HEK293 (cell line): Measurements from ENCODE around the gene TBC1D22A.
A peak's percentile ranks its signal among the peaks of the same experiment; 100 is the strongest.

Experiments
- CTCF ChIA-PET: fragments of 350-600 bp; formaldehyde crosslinking; extraction: SDS; loops from one replicate; lab custom pipeline; 2021; ENCODE audit warnings: antibody characterized with exemption; lab: Yijun Ruan, JAX
- POLR2A ChIA-PET: fragments of 300-600 bp; formaldehyde crosslinking; extraction: SDS; loops from one replicate; lab custom pipeline; 2020; ENCODE audit warnings: antibody characterized with exemption, inconsistent platforms; lab: Yijun Ruan, JAX
- H3K27ac ChIP-seq: fragments of 200-500 bp; sonication (Bioruptor generic); 2 replicates; pipeline ENCODE4 v1.5.1; 2014; ENCODE audit warnings: low read depth, low read length, control low read depth, inconsistent platforms; ENCODE audit errors: extremely low read depth
- H3K36me3 ChIP-seq, 2 experiments: fragments of 200-500 bp in 1 of 2; sonication (Bioruptor generic) in 1 of 2; 1 replicate in 1 of 2; 2 replicates in 1 of 2; pipeline ENCODE4 v1.5.1; 2014 to 2017; ENCODE audit warnings: inconsistent platforms in 2 of 2, low read length in 2 of 2; ENCODE audit not compliant: control insufficient read depth in 2 of 2, insufficient read depth in 1 of 2
- H3K4me1 ChIP-seq: fragments of 200-500 bp; sonication (Bioruptor generic); 2 replicates; pipeline ENCODE4 v1.5.1; 2014; ENCODE audit warnings: mild to moderate bottlenecking, low read length, inconsistent platforms; ENCODE audit not compliant: control insufficient read depth, insufficient read depth
- H3K4me3 ChIP-seq: 2 replicates; pipeline ENCODE4 v1.5.1; 2011; ENCODE audit warnings: low read depth, mild to moderate bottlenecking, control low read depth, low read length, moderate library complexity
- H3K9me3 ChIP-seq: fragments of 200-500 bp; sonication (Bioruptor generic); 2 replicates; pipeline ENCODE4 v1.5.1; 2014; ENCODE audit warnings: low read depth, low read length, inconsistent platforms; ENCODE audit not compliant: control insufficient read depth, insufficient read depth
- GFI1B ChIP-seq: fragments of 450-650 bp; formaldehyde crosslinking; IDR thresholded peaks from 2 replicates; pipeline ENCODE4 v1.5.1; 2016; ENCODE audit warnings: missing biosample characterization, missing genetic modification characterization
- GLI4 ChIP-seq: fragments of 450-650 bp; formaldehyde crosslinking; IDR thresholded peaks from 2 replicates; pipeline ENCODE4 v1.5.1; 2016; ENCODE audit warnings: missing biosample characterization, missing genetic modification characterization
- KLF17 ChIP-seq: fragments of 450-650 bp; formaldehyde crosslinking; IDR thresholded peaks from 2 replicates; pipeline ENCODE4 v1.5.1; 2016; ENCODE audit warnings: missing biosample characterization, missing genetic modification characterization
- KLF8 ChIP-seq: fragments of 450-650 bp; formaldehyde crosslinking; IDR thresholded peaks from 2 replicates; pipeline ENCODE4 v1.5.1; 2016; ENCODE audit warnings: missing biosample characterization, missing genetic modification characterization
- MZF1 ChIP-seq: fragments of 450-650 bp; formaldehyde crosslinking; IDR thresholded peaks from 2 replicates; pipeline ENCODE4 v1.5.1; 2017; ENCODE audit warnings: missing biosample characterization, missing genetic modification characterization, borderline replicate concordance
- OSR2 ChIP-seq: fragments of 450-650 bp; formaldehyde crosslinking; IDR thresholded peaks from 2 replicates; pipeline ENCODE4 v1.5.1; 2016; ENCODE audit warnings: missing biosample characterization, missing genetic modification characterization
- PRDM1 ChIP-seq: fragments of 450-650 bp; formaldehyde crosslinking; IDR thresholded peaks from 2 replicates; pipeline ENCODE4; 2016; ENCODE audit warnings: missing biosample characterization, missing genetic modification characterization
- REST ChIP-seq: fragments of 450-650 bp; formaldehyde crosslinking; IDR thresholded peaks from 2 replicates; pipeline ENCODE4 v1.5.1; 2016; ENCODE audit warnings: missing biosample characterization, missing genetic modification characterization
- TSHZ1 ChIP-seq: fragments of 450-650 bp; formaldehyde crosslinking; IDR thresholded peaks from 2 replicates; pipeline ENCODE4 v1.5.1; 2016; ENCODE audit warnings: missing biosample characterization, missing genetic modification characterization, borderline replicate concordance
- YY2 ChIP-seq: fragments of 450-650 bp; formaldehyde crosslinking; IDR thresholded peaks from 2 replicates; pipeline ENCODE4 v1.5.1; 2016; ENCODE audit warnings: missing biosample characterization, missing genetic modification characterization
- ZBTB20 ChIP-seq: fragments of 450-650 bp; formaldehyde crosslinking; IDR thresholded peaks from 2 replicates; pipeline ENCODE4 v1.5.1; 2016; ENCODE audit warnings: missing biosample characterization, missing genetic modification characterization
- ZNF146 ChIP-seq: fragments of 450-650 bp; formaldehyde crosslinking; IDR thresholded peaks from 2 replicates; pipeline ENCODE4 v1.5.1; 2016; ENCODE audit warnings: missing biosample characterization, missing genetic modification characterization
- ZNF174 ChIP-seq: fragments of 450-650 bp; formaldehyde crosslinking; IDR thresholded peaks from 2 replicates; pipeline ENCODE4 v1.5.0; 2017; ENCODE audit warnings: missing biosample characterization, mild to moderate bottlenecking, missing genetic modification characterization
- ZNF211 ChIP-seq: fragments of 450-650 bp; formaldehyde crosslinking; IDR thresholded peaks from 2 replicates; pipeline ENCODE4 v1.5.1; 2016; ENCODE audit warnings: low read depth, missing biosample characterization, missing genetic modification characterization
- ZNF221 ChIP-seq: fragments of 450-650 bp; formaldehyde crosslinking; IDR thresholded peaks from 2 replicates; pipeline ENCODE4 v1.5.1; 2017; ENCODE audit warnings: missing biosample characterization, missing genetic modification characterization, borderline replicate concordance
- ZNF223 ChIP-seq: fragments of 450-650 bp; formaldehyde crosslinking; IDR thresholded peaks from 2 replicates; pipeline ENCODE4 v1.5.1; 2016; ENCODE audit warnings: missing biosample characterization, missing genetic modification characterization
- ZNF311 ChIP-seq: fragments of 450-650 bp; formaldehyde crosslinking; IDR thresholded peaks from 2 replicates; pipeline ENCODE4 v1.5.1; 2017; ENCODE audit warnings: missing biosample characterization, missing genetic modification characterization, borderline replicate concordance
- ZNF366 ChIP-seq: fragments of 450-650 bp; formaldehyde crosslinking; conservative IDR thresholded peaks from 2 replicates; pipeline ENCODE4 v1.5.1; 2016; ENCODE audit warnings: missing biosample characterization, missing genetic modification characterization
- ZNF394 ChIP-seq: fragments of 450-650 bp; formaldehyde crosslinking; IDR thresholded peaks from 2 replicates; pipeline ENCODE4 v1.5.1; 2016; ENCODE audit warnings: missing biosample characterization, missing genetic modification characterization, mild to moderate bottlenecking, moderate library complexity, borderline replicate concordance
- ZNF426 ChIP-seq: fragments of 450-650 bp; formaldehyde crosslinking; IDR thresholded peaks from 2 replicates; pipeline ENCODE4 v1.5.1; 2017; ENCODE audit warnings: missing biosample characterization, missing genetic modification characterization, mild to moderate bottlenecking, inconsistent platforms, moderate library complexity
- ZNF529 ChIP-seq: fragments of 450-650 bp; formaldehyde crosslinking; IDR thresholded peaks from 2 replicates; pipeline ENCODE4 v1.5.1; 2017; ENCODE audit warnings: missing genetic modification characterization, missing biosample characterization; ENCODE audit not compliant: insufficient replicate concordance
- ZNF558 ChIP-seq: fragments of 450-650 bp; formaldehyde crosslinking; IDR thresholded peaks from 2 replicates; pipeline ENCODE4 v1.5.1; 2016; ENCODE audit warnings: missing biosample characterization, missing genetic modification characterization
- ZNF610 ChIP-seq: fragments of 450-650 bp; formaldehyde crosslinking; IDR thresholded peaks from 2 replicates; pipeline ENCODE4 v1.5.1; 2016; ENCODE audit warnings: missing biosample characterization, missing genetic modification characterization, borderline replicate concordance
- ZNF621 ChIP-seq: fragments of 450-650 bp; formaldehyde crosslinking; IDR thresholded peaks from 2 replicates; pipeline ENCODE4 v1.5.1; 2017; ENCODE audit warnings: missing biosample characterization, missing genetic modification characterization
- ZNF626 ChIP-seq: fragments of 450-650 bp; sonication (Bioruptor Pico); formaldehyde crosslinking; IDR thresholded peaks from 2 replicates; pipeline ENCODE4 v1.5.1; 2018; ENCODE audit warnings: missing biosample characterization, missing genetic modification characterization, inconsistent platforms
- ZNF658 ChIP-seq: fragments of 450-650 bp; formaldehyde crosslinking; IDR thresholded peaks from 2 replicates; pipeline ENCODE4; 2016; ENCODE audit warnings: missing biosample characterization, missing genetic modification characterization
- ZNF777 ChIP-seq: fragments of 450-650 bp; formaldehyde crosslinking; IDR thresholded peaks from 2 replicates; pipeline ENCODE4 v1.5.1; 2017; ENCODE audit warnings: missing biosample characterization, missing genetic modification characterization, borderline replicate concordance
- ZSCAN23 ChIP-seq: fragments of 450-650 bp; formaldehyde crosslinking; IDR thresholded peaks from 2 replicates; pipeline ENCODE4 v1.5.1; 2016; ENCODE audit warnings: missing biosample characterization, missing genetic modification characterization

The TBC1D22A gene

DNA sequence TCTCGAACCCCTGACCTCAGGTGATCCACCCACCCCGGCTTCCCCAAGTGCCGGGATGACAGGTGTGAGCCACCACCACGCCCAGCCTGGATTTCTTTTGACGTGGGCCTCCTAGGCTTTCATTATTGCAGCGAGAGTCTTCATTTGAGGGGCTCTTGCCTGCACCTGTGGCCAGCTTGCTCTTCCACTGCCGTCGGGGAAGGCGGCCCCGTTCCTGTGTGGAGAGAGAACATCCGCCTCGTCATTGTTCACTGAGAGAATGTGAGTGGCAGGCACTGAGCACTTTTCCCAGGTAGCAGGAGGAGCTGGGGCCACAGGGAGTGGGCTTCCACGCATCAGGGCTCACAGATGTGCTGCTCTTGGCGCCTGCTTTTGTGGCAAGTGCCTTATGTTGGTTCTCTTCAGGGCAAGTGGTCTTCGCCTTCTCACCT lies 365.0 kb downstream of the TBC1D22A start:
- Histone ChIP-seq H3K36me3 (no peaks in the 10 kb centered on the region), H3K27ac (no peak overlapping the region), H3K4me1 (peaks cover 4% of the 10 kb centered on the region; the same call in 1 of the 2 replicates), H3K9me3 (no peaks in the 10 kb centered on the region), H3K4me3 (no peak overlapping the region)
- POLR2A ChIA-PET, result no interaction called here
- TF ChIP-seq KLF8 (peak; percentile 50; the same call in 1 of the 2 replicates), ZNF223 (tag by site-specific recombination) (no peak)
- CTCF ChIA-PET, result no interaction called here

GRCh38 chr22:47128216-47128615 lies 365.8 kb downstream of the TBC1D22A start:
- CTCF ChIA-PET, result no interaction called here

GRCh38 chr22:47128622-47129215 lies 366.3 kb downstream of the TBC1D22A start:
- H3K36me3 ChIP-seq, result no peaks in the 10 kb centered on the region
- no peak overlapping the region for H3K27ac ChIP-seq
- ChIA-PET CTCF (no interaction called here), POLR2A (no interaction called here)
- H3K4me1 ChIP-seq, result peaks cover 4% of the 10 kb centered on the region; the same call in 1 of the 2 replicates
- no peak overlapping the region for H3K4me3 ChIP-seq
- no peaks in the 10 kb centered on the region for H3K9me3 ChIP-seq
- TF ChIP-seq GLI4 (tag by site-specific recombination), result no peak
- no peak for TF ChIP-seq ZNF621 (tag by site-specific recombination)
- no peak for TF ChIP-seq ZNF146
- no peak for TF ChIP-seq MZF1 (tag by site-specific recombination)
- no peak for TF ChIP-seq GFI1B (tag by site-specific recombination)
- TF ChIP-seq ZNF610 (tag by site-specific recombination), result no peak
- no peak for TF ChIP-seq REST (tag by site-specific recombination)
- no peak for TF ChIP-seq ZNF658 (tag by site-specific recombination)
- TF ChIP-seq ZNF529 (tag by site-specific recombination), result no peak
- no peak for TF ChIP-seq ZNF311
- no peak for TF ChIP-seq ZNF366 (tag by site-specific recombination)

More at GRCh38 chr22:47128216-47128615, 365.8 kb downstream of the TBC1D22A start:
- Histone ChIP-seq H3K36me3 (no peaks in the 10 kb centered on the region), H3K9me3 (no peaks in the 10 kb centered on the region), H3K4me1 (peaks cover 4% of the 10 kb centered on the region; the same call in 1 of the 2 replicates), H3K27ac (no peak overlapping the region)
- POLR2A ChIA-PET, result no interaction called here
- no peak for TF ChIP-seq TSHZ1 (tag by site-specific recombination)
- no peak for TF ChIP-seq ZNF394 (tag by site-specific recombination)
- TF ChIP-seq ZNF558 (tag by site-specific recombination), result no peak
- TF ChIP-seq ZBTB20 (tag by site-specific recombination), result no peak
- TF ChIP-seq OSR2 (tag by site-specific recombination), result no peak
- no peak for TF ChIP-seq ZNF426 (tag by site-specific recombination)
- TF ChIP-seq YY2 (tag by site-specific recombination), result no peak
- no peak for TF ChIP-seq ZNF626 (tag by site-specific recombination)
- no peak for TF ChIP-seq PRDM1 (tag by site-specific recombination)
- no peak for TF ChIP-seq ZNF221 (tag by site-specific recombination)
- TF ChIP-seq ZSCAN23 (tag by site-specific recombination), result no peak
- TF ChIP-seq ZNF777 (tag by site-specific recombination), result no peak
- TF ChIP-seq KLF17 (tag by site-specific recombination), result no peak
- TF ChIP-seq ZNF174 (tag by site-specific recombination), result no peak
- TF ChIP-seq ZNF211 (tag by site-specific recombination), result no peak
- no peak for TF ChIP-seq ZNF658 (tag by site-specific recombination)
- TF ChIP-seq, all 188 proteins: peak for 0
- no peak overlapping the region for H3K4me3 ChIP-seq
